Memory B cell (primary cell): ENCODE data around the gene EXOC2.
"Not testable (repeated sequence)": the region's sequence is repeated elsewhere in the genome, so short reads cannot be mapped to it uniquely, and the experiment has no call there.

Source experiments
- ATAC-seq: fragments of 150-1000 bp; cut with Tn5 transposase; 2 replicates; pipeline ENCODE4 v1.10.0; 2021; ENCODE audit warnings: low read depth, mild to moderate bottlenecking, moderate library complexity
- DNase-seq, 2 donors: peaks; one replicate each; pipeline ENCODE4 v3.0.0; 2022; ENCODE audit warnings: low spot score in 2 of 2
- H3K27ac Mint-ChIP-seq: one replicate; pipeline ENCODE4 v1.8.0; 2022; ENCODE audit warnings: mild to moderate bottlenecking, moderate library complexity, mixed read lengths
- H3K27me3 Mint-ChIP-seq: one replicate; pipeline ENCODE4 v1.8.0; 2022; ENCODE audit warnings: mixed read lengths
- H3K36me3 Mint-ChIP-seq: one replicate; pipeline ENCODE4 v1.8.0; 2022; ENCODE audit warnings: mild to moderate bottlenecking, mixed read lengths
- H3K4me1 Mint-ChIP-seq: one replicate; pipeline ENCODE4 v1.8.0; 2022; ENCODE audit warnings: mixed read lengths
- H3K4me3 Mint-ChIP-seq: one replicate; pipeline ENCODE4 v1.8.0; 2022; ENCODE audit warnings: mild to moderate bottlenecking, moderate library complexity, mixed read lengths
- H3K9me3 Mint-ChIP-seq: one replicate; pipeline ENCODE4 v1.8.0; 2022; ENCODE audit warnings: mixed read lengths

Gene EXOC2

DNA sequence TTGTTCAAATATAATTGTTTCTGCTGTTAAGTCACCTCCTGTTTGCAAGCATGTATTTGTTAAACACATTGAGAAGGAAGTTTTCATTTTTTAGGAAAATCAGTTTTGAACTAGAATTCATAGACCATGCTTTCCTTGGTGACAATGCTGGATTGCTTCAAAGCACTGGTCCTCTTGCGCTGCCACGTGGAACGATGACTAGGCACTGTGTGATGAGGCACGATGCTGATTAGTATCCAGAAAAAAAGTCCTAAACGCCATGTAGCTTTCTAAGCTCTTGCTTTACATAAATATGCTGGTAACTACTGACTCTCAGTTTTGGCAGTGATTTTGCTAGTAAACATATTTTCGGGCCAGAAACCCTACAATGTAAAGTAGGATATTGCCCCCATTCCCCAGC, 11.1 kb upstream of the EXOC2 start:
- Mint-ChIP-seq H3K9me3 (no peaks in the 10 kb centered on the region), H3K4me3 (no peak overlapping the region), H3K27ac (no peak overlapping the region), H3K36me3 (no peaks in the 10 kb centered on the region), H3K4me1 (no peaks in the 10 kb centered on the region), H3K27me3 (peaks cover 4% of the 10 kb centered on the region)
- DNase-seq (no peak), ATAC-seq (no peak)

DNA sequence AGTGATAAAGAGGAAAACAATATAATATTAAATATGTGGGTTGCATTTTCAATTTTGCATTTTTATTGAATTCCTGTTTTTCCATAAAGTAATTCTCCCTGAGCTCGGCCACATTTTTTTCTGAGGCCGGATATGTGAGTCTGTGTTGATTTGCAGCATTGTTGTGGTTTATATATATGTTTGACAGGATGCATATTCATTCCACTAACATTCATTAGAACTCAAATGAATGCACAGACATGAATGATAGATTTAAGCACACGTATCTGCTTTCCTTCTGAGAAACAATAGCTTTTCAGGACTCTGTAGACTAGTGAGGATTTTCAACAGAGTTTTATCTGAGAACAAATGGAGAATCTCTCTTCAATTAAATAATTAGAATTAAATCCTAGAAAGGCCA, 10.6 kb upstream of the EXOC2 start:
- Mint-ChIP-seq H3K4me1 (no peaks in the 10 kb centered on the region), H3K27ac (no peak overlapping the region), H3K9me3 (no peaks in the 10 kb centered on the region), H3K27me3 (peaks cover 4% of the 10 kb centered on the region), H3K36me3 (no peaks in the 10 kb centered on the region), H3K4me3 (no peak overlapping the region)
- DNase-seq (no peak), ATAC-seq (no peak)

DNA sequence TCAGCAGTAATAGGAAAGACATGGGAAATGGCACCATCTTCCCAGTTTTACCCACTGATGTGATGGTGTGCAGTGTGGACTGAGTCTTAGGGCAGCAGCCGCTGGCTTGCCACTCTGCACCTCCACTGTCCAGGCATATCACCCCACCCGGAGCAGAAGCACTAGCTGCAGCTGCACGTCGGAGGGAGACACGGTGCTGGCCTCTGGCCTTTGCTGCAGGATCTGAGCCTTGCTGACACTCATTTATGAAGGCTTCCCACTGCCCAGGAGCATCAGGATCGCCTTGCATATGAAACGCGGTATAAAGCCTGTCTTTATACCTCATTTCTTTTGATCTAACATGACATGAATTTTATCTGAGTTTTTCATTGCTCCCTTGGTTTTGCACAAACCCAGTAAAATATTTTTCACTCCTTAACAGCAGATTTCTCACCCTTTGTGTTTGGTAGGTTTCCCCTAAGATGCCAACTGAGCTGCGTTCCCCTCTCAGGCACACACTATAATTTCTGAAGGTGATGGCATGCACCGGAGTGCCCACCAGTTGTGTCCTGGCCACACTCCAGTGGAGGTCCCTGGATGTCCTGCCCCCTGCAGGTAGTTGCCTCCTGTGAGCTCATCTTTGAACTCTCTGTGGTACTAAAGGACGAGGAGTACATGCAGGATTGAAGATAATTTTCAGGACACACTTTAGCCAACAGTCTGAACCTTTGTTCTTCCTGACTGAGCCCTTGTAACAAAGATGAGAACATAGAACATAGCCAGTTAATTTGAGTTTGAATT, 9.0 kb upstream of the EXOC2 start:
- H3K9me3 Mint-ChIP-seq = no peaks in the 10 kb centered on the region
- H3K36me3 Mint-ChIP-seq = no peaks in the 10 kb centered on the region

DNA sequence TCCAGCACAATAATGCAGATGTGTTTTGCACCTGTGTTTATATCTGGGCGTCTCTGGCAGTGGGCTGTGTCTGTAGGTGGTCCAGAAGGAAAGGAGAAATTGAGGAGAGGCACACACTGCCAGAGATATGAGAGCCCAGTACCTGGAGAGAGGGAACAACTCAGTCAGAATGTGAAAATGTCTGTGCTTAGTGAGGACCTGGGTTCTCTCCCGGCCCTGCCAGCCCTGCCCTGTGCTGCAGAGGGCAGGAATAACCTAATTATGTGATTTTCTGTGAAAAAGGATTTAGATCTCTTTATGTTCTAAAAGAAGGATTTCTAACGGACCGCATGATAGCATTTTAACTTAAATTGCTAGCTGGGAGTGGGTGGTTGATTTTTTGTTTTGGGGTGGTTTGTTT, 8.3 kb upstream of the EXOC2 start:
- DNase-seq (no peak), ATAC-seq (no peak)
- H3K36me3 Mint-ChIP-seq = no peaks in the 10 kb centered on the region
- H3K4me1 Mint-ChIP-seq = no peaks in the 10 kb centered on the region
- H3K9me3 Mint-ChIP-seq = no peaks in the 10 kb centered on the region
- H3K27me3 Mint-ChIP-seq = no peaks in the 10 kb centered on the region
- H3K27ac Mint-ChIP-seq = no peak overlapping the region
- no peak overlapping the region for H3K4me3 Mint-ChIP-seq

More for the DNA sequence above, 9.0 kb upstream of the EXOC2 start:
- ATAC-seq (no peak), DNase-seq (no peak)
- Mint-ChIP-seq H3K27me3 (peaks cover 1% of the 10 kb centered on the region), H3K4me3 (no peak overlapping the region), H3K4me1 (no peaks in the 10 kb centered on the region), H3K27ac (no peak overlapping the region)

DNA sequence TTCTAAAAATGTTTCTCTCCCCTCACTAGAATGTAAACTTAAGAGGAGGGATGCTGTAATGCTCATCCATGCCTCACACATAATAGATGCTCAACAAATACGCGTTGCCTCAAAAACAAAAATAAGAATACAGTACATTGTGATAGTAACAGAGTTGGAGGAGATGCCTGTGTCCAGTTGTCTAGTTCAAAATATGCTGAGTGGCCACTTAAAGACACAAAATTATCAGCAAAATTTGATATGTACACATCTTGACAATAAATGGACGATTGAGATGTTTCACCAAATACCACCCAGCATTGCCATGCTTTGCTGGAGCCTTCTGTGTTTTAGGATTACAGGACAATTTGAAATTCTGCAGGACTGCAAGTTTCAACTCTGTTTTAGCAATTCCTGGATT, 7.6 kb upstream of the EXOC2 start:
- no peaks in the 10 kb centered on the region for H3K4me1 Mint-ChIP-seq
- H3K27me3 Mint-ChIP-seq = no peaks in the 10 kb centered on the region
- no peak overlapping the region for H3K4me3 Mint-ChIP-seq
- DNase-seq = no peak
- H3K9me3 Mint-ChIP-seq = no peaks in the 10 kb centered on the region
- no peaks in the 10 kb centered on the region for H3K36me3 Mint-ChIP-seq
- no peak for ATAC-seq
- no peak overlapping the region for H3K27ac Mint-ChIP-seq

DNA sequence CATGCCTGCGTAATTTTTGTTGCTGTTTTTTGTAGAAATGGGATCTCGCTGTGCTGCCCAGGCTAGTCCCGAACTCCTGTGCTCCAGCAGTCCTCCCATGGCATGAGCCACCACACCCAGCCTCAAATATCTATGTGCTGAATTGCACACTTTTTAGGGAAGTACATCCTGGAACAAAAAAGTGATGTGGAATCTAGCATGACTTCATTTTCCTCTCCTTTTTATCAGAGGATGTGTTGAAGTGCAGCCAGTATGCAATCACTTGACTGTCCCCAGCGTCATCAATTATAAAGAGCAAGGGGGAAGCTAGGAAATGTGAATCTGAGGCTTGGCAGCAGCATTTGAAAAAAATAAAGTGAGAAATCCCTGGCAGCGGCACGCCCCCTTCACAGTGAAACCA, 6.4 kb upstream of the EXOC2 start:
- no peak overlapping the region for H3K4me3 Mint-ChIP-seq
- no peaks in the 10 kb centered on the region for H3K9me3 Mint-ChIP-seq
- DNase-seq (no peak), ATAC-seq (no peak)
- no peaks in the 10 kb centered on the region for H3K27me3 Mint-ChIP-seq
- H3K4me1 Mint-ChIP-seq = no peaks in the 10 kb centered on the region
- no peaks in the 10 kb centered on the region for H3K36me3 Mint-ChIP-seq
- H3K27ac Mint-ChIP-seq = no peak overlapping the region

DNA sequence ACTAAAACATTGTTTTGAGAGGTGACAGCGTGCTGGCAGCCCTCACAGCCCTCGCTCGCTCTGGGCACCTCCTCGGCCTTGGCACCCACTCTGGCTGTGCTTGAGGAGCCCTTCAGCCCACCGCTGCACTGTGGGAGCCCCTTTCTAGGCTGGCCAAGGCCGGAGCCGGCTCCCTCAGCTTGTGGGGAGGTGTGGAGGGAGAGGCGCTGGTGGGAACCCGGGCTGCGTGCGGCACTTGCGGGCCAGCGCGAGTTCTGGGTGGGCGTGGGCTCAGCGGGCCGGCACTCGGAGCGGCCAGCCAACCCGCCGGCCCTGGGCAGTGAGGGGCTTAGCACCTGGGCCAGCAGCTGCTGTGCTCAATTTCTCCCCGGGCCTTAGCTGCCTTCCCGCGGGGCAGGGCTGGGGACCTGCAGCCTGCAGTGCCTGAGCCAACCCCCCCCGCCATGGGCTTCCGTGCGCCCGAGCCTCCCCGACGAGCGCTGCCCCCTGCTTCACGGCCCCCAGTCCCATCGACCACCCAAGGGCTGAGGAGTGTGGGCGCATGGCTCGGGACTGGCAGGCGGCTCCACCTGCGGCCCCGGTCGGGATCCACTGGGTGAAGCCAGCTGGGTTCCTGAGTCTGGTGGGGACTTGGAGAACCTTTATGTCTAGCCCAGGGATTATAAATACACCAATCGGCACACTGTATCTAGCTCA, 1.6 kb upstream of the EXOC2 start:
- not testable (repeated sequence) for ATAC-seq, H3K4me3 Mint-ChIP-seq, DNase-seq, H3K9me3 Mint-ChIP-seq, H3K36me3 Mint-ChIP-seq, H3K27ac Mint-ChIP-seq, H3K27me3 Mint-ChIP-seq
- H3K4me1 Mint-ChIP-seq = peaks cover 18% of the 10 kb centered on the region

DNA sequence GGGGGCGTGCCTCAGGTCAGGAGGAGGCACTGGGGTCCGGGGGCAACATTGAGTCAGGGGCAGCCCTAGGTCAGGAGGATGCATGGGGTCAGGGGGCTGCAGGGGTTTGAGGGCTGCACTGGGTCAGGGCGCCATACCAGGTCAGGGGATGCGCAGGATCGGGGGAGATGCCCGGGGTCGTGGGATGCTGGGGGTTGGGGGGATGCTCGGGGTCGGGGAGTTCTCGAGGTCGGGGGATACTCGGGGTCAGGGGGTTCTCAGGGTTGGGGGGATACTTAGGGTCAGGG, 727 bp upstream of the EXOC2 start:
- peak overlapping the region; percentile 96 for H3K4me3 Mint-ChIP-seq
- H3K27me3 Mint-ChIP-seq = no peaks in the 10 kb centered on the region
- DNase-seq = no peak
- no peaks in the 10 kb centered on the region for H3K9me3 Mint-ChIP-seq
- H3K27ac Mint-ChIP-seq = no peak overlapping the region
- peaks cover 21% of the 10 kb centered on the region for H3K4me1 Mint-ChIP-seq
- H3K36me3 Mint-ChIP-seq = no peaks in the 10 kb centered on the region
- no peak for ATAC-seq

DNA sequence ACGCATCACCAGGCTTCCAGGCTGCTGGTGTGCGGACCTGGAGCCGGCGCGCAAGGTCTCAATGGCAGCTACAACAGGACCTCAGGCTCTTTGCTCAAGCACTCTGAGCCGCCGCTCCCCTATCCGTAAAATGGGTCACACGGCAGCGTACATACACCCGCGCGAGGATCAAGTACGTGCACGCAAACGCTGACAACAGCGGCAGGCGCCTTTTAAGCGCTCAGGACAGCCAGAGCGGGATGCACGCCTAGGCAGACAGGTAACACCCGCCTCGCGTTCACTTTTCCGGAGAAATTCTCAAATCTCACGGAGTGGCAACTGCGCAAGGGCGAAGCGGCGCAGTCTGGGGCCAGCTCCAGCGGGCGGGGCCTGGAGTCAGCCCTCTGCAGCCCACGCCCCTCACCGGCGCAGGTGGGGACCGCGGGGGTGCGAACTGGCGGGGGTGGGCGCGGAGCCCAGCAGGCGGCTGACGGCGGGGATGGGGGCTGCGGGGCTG, 535 bp downstream of the EXOC2 start:
- H3K4me3 Mint-ChIP-seq = peak overlapping the region; percentile 96
- no peaks in the 10 kb centered on the region for H3K36me3 Mint-ChIP-seq
- ATAC-seq = peak; percentile 84

DNA sequence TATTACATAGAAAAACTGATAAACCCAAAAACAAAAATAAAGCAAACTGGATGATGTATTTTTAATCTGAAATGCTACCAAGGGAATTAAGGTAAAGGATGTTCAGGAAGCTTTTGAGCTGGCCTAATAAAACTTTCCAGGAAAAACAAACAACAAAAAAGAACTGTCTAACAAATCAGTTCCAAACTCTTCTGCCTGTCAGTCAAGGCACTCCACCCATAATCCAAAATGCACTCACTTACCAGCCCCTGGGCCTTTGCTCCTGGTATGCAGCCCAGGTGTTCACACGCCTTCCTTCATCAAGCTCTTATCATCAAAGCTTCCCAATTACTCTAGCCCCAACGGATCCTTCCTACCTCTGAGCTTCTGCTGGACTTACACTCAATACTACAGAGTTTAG, 3.7 kb downstream of the EXOC2 start:
- Mint-ChIP-seq H3K27ac (no peak overlapping the region), H3K4me1 (peaks cover 29% of the 10 kb centered on the region), H3K27me3 (no peaks in the 10 kb centered on the region), H3K36me3 (peaks cover 3% of the 10 kb centered on the region), H3K4me3 (no peak overlapping the region), H3K9me3 (no peaks in the 10 kb centered on the region)
- ATAC-seq (no peak), DNase-seq (no peak)

More for the DNA sequence above, 535 bp downstream of the EXOC2 start:
- Mint-ChIP-seq H3K4me1 (peaks cover 21% of the 10 kb centered on the region), H3K27me3 (no peaks in the 10 kb centered on the region), H3K9me3 (no peaks in the 10 kb centered on the region), H3K27ac (peak overlapping the region; percentile 73)
- peak; percentile 48 to 67 for DNase-seq

DNA sequence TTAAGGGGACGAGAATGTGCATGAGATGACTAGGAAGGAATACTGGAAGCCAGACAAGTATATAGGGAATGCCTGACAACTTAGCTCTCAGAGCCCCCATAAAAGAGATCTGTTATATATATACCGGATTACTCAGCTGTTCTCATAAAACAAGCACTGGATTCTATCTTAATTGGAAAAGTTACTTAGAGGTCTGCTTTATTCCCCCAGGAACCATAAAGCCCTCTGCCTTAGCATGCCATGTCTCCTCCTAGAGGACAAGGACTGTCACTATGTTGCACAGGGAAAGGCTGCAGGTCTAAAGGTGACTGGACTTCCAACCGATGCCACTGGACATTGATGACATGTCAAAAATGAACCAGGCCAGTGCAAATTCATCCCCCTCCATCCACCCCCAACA, 6.4 kb downstream of the EXOC2 start:
- H3K4me3 Mint-ChIP-seq = no peak overlapping the region
- no peaks in the 10 kb centered on the region for H3K9me3 Mint-ChIP-seq
- no peak for DNase-seq
- H3K36me3 Mint-ChIP-seq = peaks cover 8% of the 10 kb centered on the region
- no peaks in the 10 kb centered on the region for H3K27me3 Mint-ChIP-seq
- peaks cover 30% of the 10 kb centered on the region for H3K4me1 Mint-ChIP-seq
- H3K27ac Mint-ChIP-seq = no peak overlapping the region
- ATAC-seq = no peak

DNA sequence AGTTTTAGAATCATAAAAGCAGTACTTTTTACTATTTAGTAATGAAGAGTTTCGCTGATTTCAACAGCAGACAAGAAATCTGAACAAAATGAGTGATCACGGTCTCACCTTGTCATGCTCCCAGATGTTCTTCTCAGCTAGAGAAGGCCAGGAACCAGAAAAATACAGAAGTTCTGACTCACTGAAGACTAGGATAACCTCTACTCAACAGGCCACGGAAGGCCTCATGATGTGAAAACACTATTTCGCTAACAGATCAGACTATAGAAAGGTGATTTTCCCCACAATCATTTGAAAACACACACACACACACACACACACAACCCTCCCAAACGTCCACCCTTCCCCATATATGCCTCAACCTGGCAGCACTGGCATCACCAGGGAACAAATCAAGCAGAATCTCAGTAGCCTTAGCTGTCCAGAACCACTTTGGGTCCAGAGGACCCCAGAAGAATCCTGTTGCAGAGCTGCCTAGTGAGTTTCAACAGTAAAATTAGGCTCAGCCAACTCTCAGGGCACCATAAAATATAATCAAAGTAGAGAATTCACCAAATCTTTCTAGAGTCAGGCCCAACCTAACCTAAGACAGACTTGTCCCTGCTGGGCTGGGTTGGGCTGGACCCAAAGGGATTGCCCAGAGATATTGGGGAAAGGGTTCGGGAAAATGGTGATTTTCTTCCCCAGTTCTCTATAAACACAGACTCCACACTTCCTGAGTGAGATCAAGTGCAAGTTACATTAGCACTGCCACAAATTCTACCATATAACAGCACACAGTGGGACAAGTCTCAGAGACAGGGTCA, 7.9 kb downstream of the EXOC2 start:
- H3K27me3 Mint-ChIP-seq = no peaks in the 10 kb centered on the region
- H3K4me1 Mint-ChIP-seq = peaks cover 32% of the 10 kb centered on the region
- H3K36me3 Mint-ChIP-seq = peaks cover 8% of the 10 kb centered on the region
- H3K27ac Mint-ChIP-seq = no peak overlapping the region
- no peaks in the 10 kb centered on the region for H3K9me3 Mint-ChIP-seq
- no peak for DNase-seq
- no peak for ATAC-seq
- peak overlapping the region; percentile 38 for H3K4me3 Mint-ChIP-seq

DNA sequence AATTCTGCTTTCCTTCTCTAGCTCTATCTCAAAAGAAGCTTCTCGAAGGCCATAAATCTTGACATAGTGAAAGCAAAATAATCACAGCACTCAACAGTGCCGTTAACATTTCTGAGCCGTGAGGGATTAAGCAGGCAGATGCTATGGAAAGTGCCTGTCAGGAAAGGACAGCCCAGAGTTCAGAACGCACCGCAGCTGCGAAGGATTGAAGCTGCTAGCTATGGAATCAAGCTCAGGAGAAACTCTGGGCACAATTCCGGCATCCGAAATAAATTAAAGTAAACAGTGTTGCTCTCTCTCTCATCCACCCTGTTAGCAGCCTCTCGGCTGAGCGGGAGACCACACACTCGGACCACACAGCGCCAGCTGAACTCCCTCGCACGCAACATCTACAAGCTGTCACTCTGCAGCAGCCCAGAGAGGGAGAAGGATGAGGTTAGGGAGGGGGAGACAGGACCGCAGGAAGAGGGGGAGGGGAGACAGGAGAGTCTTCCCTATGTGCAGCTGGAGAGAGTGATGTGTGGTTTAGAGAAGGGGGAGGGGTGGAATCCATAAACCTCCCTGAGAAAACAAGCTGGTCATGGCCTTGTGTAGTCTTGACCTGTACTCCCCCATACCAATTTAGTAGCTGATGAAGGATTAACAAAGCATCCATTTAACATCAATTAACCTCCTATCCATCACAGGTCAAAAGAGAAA, 9.0 kb downstream of the EXOC2 start:
- H3K36me3 Mint-ChIP-seq = peaks cover 8% of the 10 kb centered on the region
- DNase-seq = no peak
- no peak overlapping the region for H3K4me3 Mint-ChIP-seq
- H3K27me3 Mint-ChIP-seq = no peaks in the 10 kb centered on the region
- no peaks in the 10 kb centered on the region for H3K9me3 Mint-ChIP-seq
- no peak overlapping the region for H3K27ac Mint-ChIP-seq
- ATAC-seq = no peak
- peaks cover 36% of the 10 kb centered on the region for H3K4me1 Mint-ChIP-seq
